H1 (cell line): ENCODE results near the gene PAX8. TPM values are rescaled to one million over a fixed set of nuclear protein-coding genes. Genes with fewer than 3 reads are reported as not detected.
"Not testable (repeated sequence)": the region's sequence is repeated elsewhere in the genome, so short reads cannot be mapped to it uniquely, and the experiment has no call there.

Experiments used
- CTCF ChIA-PET: fragments of 300-600 bp; sonication (Branson Sonifier 250); formaldehyde crosslinking; loops from one replicate; lab custom pipeline; 2021; ENCODE audit not compliant: partially characterized antibody; lab: Charles Lee
- POLR2A ChIA-PET: fragments of 300-600 bp; sonication (Branson Sonifier 250); formaldehyde crosslinking; loops from one replicate; lab custom pipeline; 2021; ENCODE audit warnings: inconsistent platforms; ENCODE audit not compliant: partially characterized antibody; lab: Charles Lee
- DNase-seq, 2 experiments: peaks; one replicate each; pipeline versions ENCODE4 v3.0.0 to v3.0.0-alpha.2; 2010 to 2022; ENCODE audit warnings: low spot score in 2 of 2, low read depth in 1 of 2, mixed read lengths in 1 of 2
- FAIRE-seq: peaks from 2 replicates; lab custom pipeline; 2011; peaks lifted over from hg19 to GRCh38; lab: Jason Lieb, UNC
- H2AFZ ChIP-seq: 2 replicates; pipeline ENCODE4 v1.8.1; 2012; ENCODE audit warnings: low read length, inconsistent platforms
- H2AK5ac ChIP-seq: 2 replicates; pipeline ENCODE4 v1.6.1; 2013; ENCODE audit warnings: low read depth, low read length
- H2BK120ac ChIP-seq: replicated peaks from 2 replicates; pipeline ENCODE3; 2013; ENCODE audit warnings: low read depth, low read length, inconsistent platforms
- H2BK12ac ChIP-seq: 2 replicates; pipeline ENCODE4 v1.6.1; 2013; ENCODE audit warnings: low read depth, low read length
- H2BK15ac ChIP-seq: 2 replicates; pipeline ENCODE4 v1.6.1; 2013; ENCODE audit warnings: low read length
- H2BK20ac ChIP-seq: 2 replicates; pipeline ENCODE4 v1.6.1; 2013; ENCODE audit warnings: low read length
- H2BK5ac ChIP-seq: 2 replicates; pipeline ENCODE4 v1.6.1; 2013; ENCODE audit warnings: low read depth, low read length
- H3K14ac ChIP-seq: 2 replicates; pipeline ENCODE4 v1.6.1; 2013; ENCODE audit warnings: inconsistent platforms; ENCODE audit not compliant: insufficient read length
- H3K18ac ChIP-seq: 2 replicates; pipeline ENCODE4 v1.6.1; 2013; ENCODE audit warnings: low read length; ENCODE audit errors: extremely low read depth
- H3K23ac ChIP-seq: 2 replicates; pipeline ENCODE4 v1.6.1; 2013; ENCODE audit warnings: inconsistent platforms; ENCODE audit not compliant: insufficient read length
- H3K23me2 ChIP-seq: 2 replicates; pipeline ENCODE4 v1.6.1; 2013; ENCODE audit warnings: low read depth, low read length
- H3K27ac ChIP-seq: 2 replicates; pipeline ENCODE4 v1.6.1; 2011; ENCODE audit warnings: low read depth, low read length, inconsistent platforms
- H3K27me3 ChIP-seq, 4 experiments: replicated peaks in 1 of 4; 1 replicate in 1 of 4; 2 replicates in 3 of 4; pipeline versions ENCODE4 v1.6.1 to v1.8.1; 2011 to 2013; ENCODE audit warnings: low read length in 3 of 4, mild to moderate bottlenecking in 3 of 4, inconsistent platforms in 2 of 4, mixed read lengths in 2 of 4, moderate library complexity in 1 of 4; ENCODE audit not compliant: control insufficient read depth in 3 of 4, insufficient read depth in 3 of 4; ENCODE audit errors: extremely low read depth in 1 of 4
- H3K36me3 ChIP-seq, 4 experiments: 2 replicates each; pipeline versions ENCODE4 v1.6.1 to v1.8.1; 2011 to 2013; ENCODE audit warnings: mild to moderate bottlenecking in 4 of 4, low read length in 3 of 4, moderate library complexity in 2 of 4, control low read depth in 1 of 4, inconsistent platforms in 1 of 4; ENCODE audit not compliant: insufficient read depth in 4 of 4, control insufficient read depth in 2 of 4
- H3K4ac ChIP-seq: replicated peaks from 2 replicates; pipeline ENCODE3; 2013; ENCODE audit warnings: low read length, low read depth, mixed read lengths, inconsistent platforms; ENCODE audit not compliant: insufficient read length
- H3K4me1 ChIP-seq, 4 experiments: replicated peaks in 1 of 4; 1 replicate in 1 of 4; 2 replicates in 3 of 4; pipeline versions ENCODE4 v1.6.1 to v1.8.1; 2011 to 2013; ENCODE audit warnings: low read length in 3 of 4, inconsistent platforms in 2 of 4, mixed read lengths in 1 of 4; ENCODE audit not compliant: insufficient read depth in 4 of 4, control insufficient read depth in 3 of 4
- H3K4me2 ChIP-seq, 2 experiments: 2 replicates each; pipeline versions ENCODE4 v1.6.1 to v1.8.1; 2011 to 2013; ENCODE audit warnings: low read depth in 2 of 2, low read length in 2 of 2, control low read depth in 1 of 2, inconsistent platforms in 1 of 2, mild to moderate bottlenecking in 1 of 2; ENCODE audit not compliant: insufficient read depth in 1 of 2
- H3K4me3 ChIP-seq, 4 experiments: fragments of 200-600, 300-600 bp in 1 of 4; sonication (generic), shearing (Covaris generic), sonication (Bioruptor Twin) in 1 of 4; 2 replicates each; pipeline versions ENCODE4 v1.5.1 to v1.8.1; 2011 to 2016; ENCODE audit warnings: low read length in 4 of 4, low read depth in 3 of 4, control low read depth in 2 of 4, inconsistent platforms in 2 of 4, mild to moderate bottlenecking in 2 of 4, mixed read lengths in 1 of 4, moderate library complexity in 1 of 4; ENCODE audit not compliant: insufficient read depth in 2 of 4; ENCODE audit errors: extremely low read depth in 1 of 4
- H3K56ac ChIP-seq: replicated peaks from 2 replicates; pipeline ENCODE3; 2013; ENCODE audit warnings: low read depth, mild to moderate bottlenecking, mixed read lengths, low read length, inconsistent platforms; ENCODE audit not compliant: insufficient read length
- H3K79me1 ChIP-seq: 2 replicates; pipeline ENCODE4 v1.6.1; 2013; ENCODE audit warnings: low read depth, low read length, control low read depth
- H3K79me2 ChIP-seq, 2 experiments: 2 replicates each; pipeline versions ENCODE4 v1.6.1 to v1.8.1; 2012 to 2013; ENCODE audit warnings: low read length in 2 of 2, mild to moderate bottlenecking in 2 of 2, inconsistent platforms in 1 of 2; ENCODE audit not compliant: insufficient read depth in 2 of 2, control insufficient read depth in 1 of 2
- H3K9ac ChIP-seq, 4 experiments: replicated peaks in 1 of 4; 1 replicate in 1 of 4; 2 replicates in 3 of 4; pipeline versions ENCODE4 v1.6.1 to v1.8.1; 2011 to 2013; ENCODE audit warnings: low read depth in 3 of 4, low read length in 3 of 4, control low read depth in 2 of 4, mild to moderate bottlenecking in 2 of 4, moderate library complexity in 2 of 4, inconsistent platforms in 1 of 4; ENCODE audit errors: extremely low read depth in 1 of 4
- H3K9me3 ChIP-seq, 2 experiments: 2 replicates each; pipeline versions ENCODE4 v1.6.1 to v1.8.1; 2012 to 2013; ENCODE audit warnings: mild to moderate bottlenecking in 2 of 2, moderate library complexity in 2 of 2, control low read depth in 1 of 2, inconsistent platforms in 1 of 2, low read depth in 1 of 2, low read length in 1 of 2, mixed read lengths in 1 of 2; ENCODE audit not compliant: insufficient read depth in 2 of 2
- H4K20me1 ChIP-seq, 2 experiments: replicated peaks in 1 of 2; 2 replicates each; pipeline versions ENCODE3 to v1.8.1; 2011 to 2013; ENCODE audit warnings: inconsistent platforms in 2 of 2, low read length in 2 of 2, mild to moderate bottlenecking in 1 of 2; ENCODE audit not compliant: insufficient read depth in 2 of 2, control insufficient read depth in 1 of 2
- H4K5ac ChIP-seq: 2 replicates; pipeline ENCODE4 v1.6.1; 2013; ENCODE audit warnings: low read length, low read depth, mixed read lengths, inconsistent platforms; ENCODE audit not compliant: insufficient read length
- H4K8ac ChIP-seq: 2 replicates; pipeline ENCODE4 v1.8.0; 2013; ENCODE audit warnings: mild to moderate bottlenecking, moderate library complexity, low read length, inconsistent platforms; ENCODE audit not compliant: insufficient read depth; ENCODE audit errors: extremely low read depth
- H4K91ac ChIP-seq: replicated peaks from 2 replicates; pipeline ENCODE3; 2013; ENCODE audit warnings: low read length, mixed read lengths, inconsistent platforms; ENCODE audit not compliant: insufficient read length
- CTCF ChIP-seq, 3 experiments: IDR thresholded peaks; 1 replicate in 2 of 3; 2 replicates in 1 of 3; pipeline versions ENCODE4 v1.5.1 to v1.6.1; 2011; ENCODE audit warnings: low read length in 3 of 3, mild to moderate bottlenecking in 3 of 3, inconsistent platforms in 2 of 3, low read depth in 1 of 3, moderate library complexity in 1 of 3; ENCODE audit not compliant: insufficient read depth in 1 of 3; ENCODE audit errors: control extremely low read depth in 1 of 3
- FOSL1 ChIP-seq: IDR thresholded peaks from 2 replicates; pipeline ENCODE4 v1.6.1; 2011; ENCODE audit warnings: mild to moderate bottlenecking, low read depth, low read length, moderate library complexity; ENCODE audit not compliant: insufficient read depth
- RAD21 ChIP-seq, 2 experiments: IDR thresholded peaks in 1 of 2; conservative IDR thresholded peaks in 1 of 2; 2 replicates each; pipeline ENCODE4 v1.6.1; 2011; ENCODE audit warnings: low read depth in 2 of 2, low read length in 2 of 2, improper control_type of control experiment in 1 of 2, inconsistent platforms in 1 of 2, mild to moderate bottlenecking in 1 of 2, moderate library complexity in 1 of 2
- WGBS, 2 experiments: shearing (Covaris generic) in 1 of 2; methylation state at CpG; one replicate each; pipeline versions ENCODE4 v1.1.6 to v1.1.7; 2013 to 2015; ENCODE audit warnings: low lambda C conversion rate in 2 of 2, mixed read lengths in 2 of 2, inconsistent platforms in 1 of 2, low coverage in 1 of 2, missing lambda C conversion rate in 1 of 2; ENCODE audit not compliant: insufficient replicate concordance in 2 of 2, insufficient coverage in 1 of 2, insufficient read length in 1 of 2; ENCODE audit errors: extremely low coverage in 1 of 2, missing lambda C conversion rate in 1 of 2; 5-methylcytosine and 5-hydroxymethylcytosine counted together
- polyA plus RNA-seq, 7 experiments: library from polyadenylated mRNA; depleted of rRNA in 3 of 7; stranded (reverse) in 5 of 7; unstranded in 2 of 7; fragments of >200 nt in 5 of 7; fragments of 200-250 nt in 2 of 7; gene quantifications; 1 replicate in 5 of 7; 2 replicates in 1 of 7; 4 replicates in 1 of 7; pipeline versions ENCODE4 v1.2.1 to v1.2.3, GENCODE V29; 2011 to 2013; ENCODE audit warnings: missing spikeins in 2 of 7, mixed read lengths in 2 of 7
- total RNA-seq: library from RNA; stranded (reverse); fragmentation: NEBNext Ultra II Directional; extraction: Animal tissue kit (Norgen Biotek cat#: 25700); gene quantifications from 2 replicates; pipeline ENCODE4 v1.2.1, GENCODE V29; 2021

PAX8 gene
- total and polyA plus RNA-seq, 2 of the 8 experiments (the other 6 are each of a cell fraction or from before 2014, with no cell fraction given): 0.02 TPM; not detected in 1

GRCh38 chr2:113297590-113297989 is 18.9 kb upstream of the PAX8 start:
- H2BK120ac ChIP-seq, H3K4me2 ChIP-seq, H4K5ac ChIP-seq, H2AK5ac ChIP-seq, H3K4me1 ChIP-seq, H2BK5ac ChIP-seq, FAIRE-seq, H3K9me3 ChIP-seq, H3K9ac ChIP-seq, H3K23ac ChIP-seq, H3K36me3 ChIP-seq, H3K56ac ChIP-seq, H2BK15ac ChIP-seq, H4K8ac ChIP-seq, DNase-seq, H3K14ac ChIP-seq, H3K27ac ChIP-seq, H2AFZ ChIP-seq, H3K4me3 ChIP-seq, H3K18ac ChIP-seq, H4K91ac ChIP-seq, H2BK12ac ChIP-seq, H3K4ac ChIP-seq, H2BK20ac ChIP-seq, H3K79me1 ChIP-seq, H3K27me3 ChIP-seq, H4K20me1 ChIP-seq, H3K23me2 ChIP-seq, H3K79me2 ChIP-seq, POLR2A ChIA-PET: not testable (repeated sequence)
- TF ChIP-seq FOSL1 (0 out of 2 replicates have a peak, but pooled peaks have one; percentile 53), CTCF (IDR thresholded peaks at IDR 0.05; ENCODE audit: control extremely low read depth in 1 of 3, insufficient read depth in 1 of 3, low read depth in 1 of 3, low read length in 3 of 3) (peak in 2 of 3 experiments; percentile 35 to 38; a peak in 3 of 4 replicates), RAD21 (IDR thresholded peaks at IDR 0.05 in 1 of 2, conservative IDR thresholded peaks at IDR 0.05 in 1 of 2; ENCODE audit: low read depth in 2 of 2, low read length in 2 of 2) (0 out of 4 replicates have a peak, but pooled peaks have one; percentile 11 to 22)
- CTCF ChIA-PET: interaction anchor here (0.5 to 2.6 kb wide), 15 partner anchors 10 to 151 kb away, joined by 3 to 17 read pairs (median 4); no protein-coding TSS in a partner anchor
- WGBS, 2 experiments: 38% methylated on average over 1 of the region's 2 CpGs; no CpG with 5 or more reads in 1 of the 2 experiments
